NCI-H1436 (cell line): Measurements from ENCODE around the gene EEF2.
"Not testable (repeated sequence)": the region's sequence is repeated elsewhere in the genome, so short reads cannot be mapped to it uniquely, and the experiment has no call there.

Source experiments
- DNase-seq: peaks from one replicate; lab custom pipeline; 2025; lab: John Stamatoyannopoulos, UW

Gene EEF2

GRCh38 chr19:3968556-3969434, 16.5 kb downstream of the EEF2 start:
- no peak for DNase-seq

GRCh38 chr19:3967983-3968382, 17.3 kb downstream of the EEF2 start:
- not testable (repeated sequence) for DNase-seq

- DNase-seq: no peak
Observed at GRCh38 chr19:3966051-3967017, 18.9 kb downstream of the EEF2 start.

DNA sequence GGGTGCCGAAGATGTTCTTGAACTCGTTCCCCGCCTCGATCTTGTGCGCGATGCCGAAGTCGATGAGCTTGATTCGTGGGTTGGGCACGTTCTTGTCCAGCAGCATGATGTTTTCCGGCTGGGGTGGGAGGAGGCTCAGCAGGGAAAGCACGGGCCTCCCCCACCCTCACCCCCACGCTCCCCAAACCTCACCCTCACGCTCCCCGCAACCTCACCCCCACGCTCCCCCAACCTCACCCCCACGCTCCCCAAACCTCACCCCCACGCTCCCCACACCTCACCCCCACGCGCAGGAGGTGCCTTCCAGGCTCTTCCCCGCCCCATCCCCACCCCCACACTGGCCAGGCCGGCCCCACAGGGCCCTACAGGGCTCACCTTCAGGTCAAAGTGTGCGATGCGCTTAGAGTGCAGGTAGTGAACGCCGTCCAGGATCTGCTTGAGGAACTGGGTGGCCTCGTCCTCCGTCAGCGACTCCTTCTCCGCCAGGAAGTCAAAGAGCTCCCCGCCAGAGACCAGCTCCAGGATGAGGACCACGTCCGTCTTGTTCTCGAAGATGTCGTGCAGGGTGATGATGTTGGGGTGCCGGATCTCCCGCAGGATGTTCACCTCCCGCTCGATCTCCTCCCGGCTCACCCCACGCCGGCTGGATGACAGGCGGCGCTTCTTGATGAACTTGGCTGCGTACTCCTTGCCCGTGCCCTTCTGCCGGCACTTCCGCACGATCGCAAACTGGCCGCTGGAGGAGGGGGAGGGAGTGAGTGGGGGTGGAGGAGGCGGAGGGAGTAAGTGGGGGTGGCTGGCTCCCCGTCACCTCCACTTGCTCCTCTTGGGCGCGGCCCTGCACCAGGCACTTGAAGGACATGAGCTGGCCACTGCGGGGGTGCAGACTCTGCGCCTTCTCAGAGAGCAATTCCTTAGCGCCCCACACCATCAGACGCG, 20.7 kb downstream of the EEF2 start:
- DNase-seq: no peak

GRCh38 chr19:3963458-3964255, 21.6 kb downstream of the EEF2 start:
- no peak for DNase-seq

DNA sequence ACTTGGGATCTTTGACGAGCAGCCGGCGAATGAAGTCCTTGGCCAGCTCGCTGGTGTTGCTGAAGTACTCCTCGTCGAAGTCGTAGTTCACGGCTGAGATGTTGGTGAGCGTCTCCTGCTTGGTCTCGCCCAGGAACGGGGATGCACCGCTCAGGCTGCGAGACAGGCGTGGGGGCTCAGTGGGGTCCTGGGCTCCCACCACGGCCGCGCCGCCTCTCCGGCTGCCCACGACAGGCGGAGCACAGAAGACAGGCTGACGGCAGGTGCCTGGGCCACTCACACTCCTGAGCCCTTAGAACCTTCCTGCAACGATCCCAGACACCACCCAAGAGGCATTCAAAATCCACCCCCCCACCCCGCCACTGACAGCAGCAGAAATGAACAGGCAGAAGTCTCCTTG, 24.3 kb downstream of the EEF2 start:
- DNase-seq: no peak

GRCh38 chr19:3959766-3960131, 25.5 kb downstream of the EEF2 start:
- DNase-seq: no peak

GRCh38 chr19:3958836-3959765, 26.2 kb downstream of the EEF2 start:
- no peak for DNase-seq

- DNase-seq: no peak
Observed at GRCh38 chr19:3955688-3956087, 29.6 kb downstream of the EEF2 start.

- not testable (repeated sequence) for DNase-seq
Observed at GRCh38 chr19:3955276-3955675, 30.0 kb downstream of the EEF2 start.

GRCh38 chr19:3954107-3954506, 31.2 kb downstream of the EEF2 start:
- no peak for DNase-seq

DNA sequence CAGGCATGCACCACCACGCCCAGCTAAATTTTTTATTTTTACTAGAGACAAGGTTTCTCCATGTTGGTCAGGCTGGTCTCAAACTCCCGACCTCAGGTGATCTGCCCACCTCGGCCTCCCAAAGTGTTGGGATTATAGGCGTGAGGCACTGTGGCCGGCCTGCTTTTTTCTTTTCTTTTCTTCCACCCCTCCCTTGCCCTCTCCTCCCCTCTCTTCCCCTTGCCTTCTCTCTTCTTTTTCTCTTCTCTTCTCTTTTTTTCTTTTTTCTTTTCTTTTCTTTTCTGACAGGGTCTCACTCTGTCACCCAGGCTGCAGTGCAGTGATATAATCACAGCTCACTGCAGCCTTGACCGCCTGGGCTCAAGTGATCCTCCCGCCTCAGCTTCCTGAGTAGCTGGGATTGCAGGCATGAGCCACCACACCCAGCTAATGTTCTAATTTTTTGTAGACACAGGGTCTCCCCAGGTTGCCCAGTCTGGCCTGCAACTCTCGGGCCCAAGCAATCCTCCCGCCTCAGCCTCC, 32.4 kb downstream of the EEF2 start:
- not testable (repeated sequence) for DNase-seq

DNA sequence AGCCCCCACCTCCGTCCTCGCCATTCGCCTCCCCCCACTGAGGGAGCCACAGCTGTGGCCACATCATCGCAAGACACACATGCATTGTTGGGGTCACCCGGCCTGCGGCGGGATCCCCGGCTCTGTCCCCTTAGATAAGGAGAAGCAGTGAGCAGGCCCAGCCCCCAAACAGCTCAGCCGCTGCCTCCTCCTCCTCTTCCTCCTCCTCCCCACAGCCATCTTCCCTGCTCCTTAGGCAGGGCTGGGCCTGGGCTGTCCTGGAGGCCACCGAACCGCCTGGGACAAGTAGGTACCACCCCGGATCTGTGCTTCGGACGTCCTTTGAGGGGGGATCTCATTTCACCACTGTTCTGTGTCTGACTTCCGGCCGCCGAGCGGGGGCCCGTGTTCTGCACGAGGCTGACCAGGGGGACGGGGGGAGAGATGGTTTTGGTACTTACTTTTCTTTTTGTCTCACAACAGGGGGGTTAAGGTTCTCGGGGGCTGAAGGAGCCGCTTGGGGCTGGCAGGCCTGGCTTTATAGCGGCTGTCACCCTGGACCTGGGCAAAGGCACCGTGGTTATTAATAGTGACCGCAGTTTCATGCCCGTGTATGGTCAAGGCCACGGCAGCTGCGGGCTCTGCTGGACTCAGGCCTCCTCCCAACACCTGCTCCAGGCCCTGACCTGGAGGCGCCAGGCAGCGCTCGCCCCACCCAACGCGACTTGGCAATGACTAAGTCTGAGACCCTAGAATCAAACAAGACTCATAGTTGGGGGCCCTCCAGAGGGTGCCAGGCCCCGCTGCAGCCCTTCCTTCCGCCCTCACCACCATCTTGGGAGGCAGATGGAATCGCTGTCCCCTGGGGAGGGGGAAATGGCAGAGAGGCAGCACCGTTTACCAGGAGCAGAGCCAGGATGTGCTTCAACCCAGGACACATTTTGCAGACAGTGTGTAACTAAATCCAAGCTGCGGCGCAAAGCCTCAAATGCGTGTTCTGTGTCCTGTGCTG, 34.1 kb downstream of the EEF2 start:
- DNase-seq: no peak

DNA sequence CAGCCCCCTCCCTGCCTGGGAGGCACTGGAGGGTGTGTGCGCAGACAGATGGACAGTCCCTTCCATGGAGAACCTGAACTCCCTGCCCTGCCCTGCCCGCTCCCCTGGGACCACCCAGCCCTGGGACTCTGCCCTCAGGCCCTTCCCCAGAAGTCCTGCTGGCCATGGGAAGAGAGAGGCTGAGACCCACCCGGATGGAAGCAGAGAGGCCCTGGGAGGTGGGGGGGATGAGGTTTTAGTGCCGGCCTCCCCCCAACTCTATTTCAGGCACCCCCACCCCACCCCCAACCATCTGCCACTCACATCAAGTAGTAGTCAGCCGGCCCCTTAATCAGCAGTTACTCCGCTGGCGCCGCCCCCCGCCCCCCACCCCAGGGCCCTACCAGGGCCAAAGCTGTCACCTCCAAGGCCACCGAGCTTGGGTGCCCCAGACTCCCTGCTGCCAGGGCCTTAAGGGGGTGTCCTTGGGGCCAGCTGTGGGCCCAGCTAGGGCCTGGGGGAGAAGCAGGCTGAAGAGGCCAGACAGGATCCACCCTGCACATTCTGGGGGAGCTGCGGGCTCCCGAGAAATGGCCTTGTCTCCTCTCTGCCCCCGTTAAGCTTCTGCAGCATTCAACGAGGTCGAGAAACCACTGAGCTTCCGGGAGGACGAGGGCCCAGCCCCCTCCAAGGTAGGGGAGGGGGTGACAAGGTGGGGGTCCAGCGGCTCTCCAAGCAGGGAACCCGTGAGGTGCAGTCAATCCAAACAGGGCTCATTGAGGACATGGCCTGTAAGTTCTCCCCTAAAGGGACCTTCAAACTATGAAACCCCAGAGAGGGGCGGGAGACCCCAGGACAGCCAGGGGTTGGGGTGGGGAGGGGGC, 35.0 kb downstream of the EEF2 start:
- DNase-seq: no peak

- no peak for DNase-seq
Observed at GRCh38 chr19:3949294-3949693, 36.0 kb downstream of the EEF2 start.

DNA sequence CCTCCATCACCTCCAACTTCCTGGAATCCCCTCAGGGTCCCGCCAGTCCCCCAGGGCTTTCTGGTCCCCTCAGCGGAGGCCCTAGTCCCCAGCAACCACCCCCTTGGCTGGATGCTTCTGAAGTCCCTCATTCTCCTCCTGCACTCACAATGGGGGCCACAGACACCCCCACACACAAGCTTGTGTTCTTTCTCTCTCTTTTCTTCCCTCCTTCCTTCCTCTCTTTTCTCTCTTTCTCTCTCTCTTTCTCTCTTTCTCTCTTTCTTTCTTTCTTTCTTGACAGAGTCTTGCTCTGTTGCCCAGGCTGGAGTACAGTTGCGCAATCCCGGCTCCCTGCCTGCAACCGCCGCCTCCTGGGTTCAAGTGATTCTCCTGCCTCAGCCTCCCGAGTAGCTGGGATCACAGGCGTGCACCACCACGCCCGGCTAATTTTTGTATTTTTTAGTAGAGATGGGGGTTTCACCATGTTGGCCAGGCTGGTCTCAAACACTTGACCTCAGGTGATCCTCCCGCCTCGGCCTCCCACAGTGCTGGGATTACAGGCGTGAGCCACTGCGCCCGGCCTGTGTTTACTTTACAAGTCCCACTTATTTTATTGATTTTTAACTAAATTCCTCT, 37.8 kb downstream of the EEF2 start:
- DNase-seq: not testable (repeated sequence)

DNA sequence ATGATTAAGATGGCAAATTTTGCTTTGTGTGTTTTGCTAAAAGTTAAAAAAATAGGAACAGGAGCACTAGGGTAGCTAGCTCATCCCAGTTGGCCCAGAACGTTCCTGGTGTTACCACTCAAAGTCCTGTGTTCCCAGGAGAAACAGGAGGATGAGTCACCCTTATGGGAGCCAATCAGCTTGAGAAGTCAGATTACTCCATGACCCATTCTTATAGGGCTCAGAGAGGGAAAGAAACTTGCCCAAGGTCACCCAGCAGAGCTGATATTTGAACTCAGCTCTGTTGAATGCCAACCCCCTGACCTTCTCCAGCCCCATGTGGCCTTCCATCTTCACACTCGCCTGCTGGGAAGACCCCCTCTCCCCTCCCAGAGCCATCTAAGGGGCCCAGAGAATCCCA, 39.4 kb downstream of the EEF2 start:
- no peak for DNase-seq
